C4-2B (cell line): ENCODE measurements around the gene BTC.
A peak's percentile ranks its signal among the peaks of the same experiment; 100 is the strongest.

Source experiments
- CTCF ChIP-seq: fragments of 450-650 bp; conservative IDR thresholded peaks from 2 replicates; pipeline ENCODE4 v1.5.1; 2017; ENCODE audit warnings: mild to moderate bottlenecking
- ZFX ChIP-seq: fragments of 450-650 bp; IDR thresholded peaks from 2 replicates; pipeline ENCODE4 v1.6.1; 2017

DNA sequence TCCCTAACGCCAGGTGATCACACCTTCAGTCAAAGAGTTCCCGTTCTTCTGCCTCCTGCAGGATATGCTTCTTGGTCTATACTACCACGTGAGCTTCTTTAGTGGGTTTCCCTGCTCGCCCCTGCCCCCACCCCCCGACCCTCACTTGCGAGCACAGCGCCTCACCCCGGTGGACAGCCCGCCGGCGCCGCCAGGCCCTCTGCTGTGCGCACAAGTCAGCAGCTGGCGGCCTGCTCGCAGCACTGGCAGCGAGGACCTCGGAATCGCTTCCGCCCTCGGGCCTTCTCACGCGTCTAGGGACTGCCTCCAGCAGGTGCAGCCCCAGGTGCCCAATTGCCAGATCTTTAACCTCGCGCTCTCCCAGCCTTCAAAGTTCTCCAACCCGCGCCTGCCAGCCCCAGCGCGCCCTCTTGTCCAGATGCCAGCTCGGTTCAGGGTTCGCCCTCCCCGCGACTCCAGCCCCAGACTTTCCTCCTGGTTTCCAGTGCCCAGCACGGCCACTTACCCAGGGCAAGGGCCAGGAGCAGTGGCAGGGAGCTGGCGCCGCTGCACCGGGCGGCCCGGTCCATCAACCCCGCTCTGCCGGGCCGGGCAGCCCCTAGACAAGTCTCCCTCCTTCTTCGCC, 454 bp downstream of the BTC start:
- TF ChIP-seq CTCF (no peak), ZFX (peak; percentile 27; the same call in 1 of the 2 replicates)
